Germinal center (tissue), 1 donor: Measurements from ENCODE around the gene PIGW.
"Not testable (repeated sequence)": the region's sequence is repeated elsewhere in the genome, so short reads cannot be mapped to it uniquely, and the experiment has no call there.

Source experiments
- DNase-seq: peaks from one replicate; pipeline ENCODE4 v3.0.0; 2012; ENCODE audit warnings: mixed read lengths, low spot score

PIGW gene

GRCh38 chr17:36508439-36508838 lies 26.3 kb upstream of the PIGW start:
- DNase-seq, result not testable (repeated sequence)

- DNase-seq, result no peak
Measured at GRCh38 chr17:36509272-36509985, 25.4 kb upstream of the PIGW start.

- no peak for DNase-seq
Measured at GRCh38 chr17:36510636-36511035, 24.2 kb upstream of the PIGW start.

DNA sequence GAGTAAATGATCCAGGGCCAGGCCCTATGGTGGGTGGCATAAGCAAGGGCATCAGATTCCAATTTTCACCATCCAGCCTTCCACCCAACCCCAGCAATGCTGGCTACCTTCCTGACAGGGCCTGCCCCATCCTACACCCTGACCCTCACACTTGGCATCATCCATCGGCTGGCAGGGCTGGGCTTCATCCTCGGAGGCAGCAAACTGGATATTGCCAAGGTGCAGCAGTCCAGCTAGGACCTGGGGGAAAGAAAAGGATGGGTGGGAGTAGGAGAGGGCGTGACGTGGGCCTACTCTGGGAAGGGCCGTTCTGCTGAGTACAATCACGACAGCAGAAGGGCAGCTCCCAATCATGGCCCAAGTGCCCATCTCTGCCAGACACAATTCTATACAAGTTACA lies 23.6 kb upstream of the PIGW start:
- DNase-seq, result no peak

DNA sequence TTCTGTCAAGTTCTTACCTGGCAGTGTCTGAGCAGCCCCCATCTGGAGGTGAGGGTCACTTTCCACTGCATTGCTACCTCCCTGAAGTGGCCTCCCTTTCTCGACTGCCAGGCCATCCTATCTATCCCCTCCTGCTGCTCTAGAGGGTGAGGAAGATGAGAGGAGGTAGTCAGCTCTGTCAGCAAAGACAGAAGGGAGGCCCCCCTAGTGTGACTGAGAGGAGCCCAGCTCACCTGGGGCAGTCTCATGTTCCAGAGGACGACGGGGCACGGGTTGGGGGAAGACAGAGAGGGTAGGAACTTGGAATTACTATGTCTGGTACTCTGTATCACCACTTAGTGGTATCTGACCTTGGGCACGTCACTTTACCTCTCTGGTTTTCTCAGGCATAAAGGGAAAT lies 22.1 kb upstream of the PIGW start:
- no peak for DNase-seq

GRCh38 chr17:36514856-36515255 lies 19.9 kb upstream of the PIGW start:
- no peak for DNase-seq

DNA sequence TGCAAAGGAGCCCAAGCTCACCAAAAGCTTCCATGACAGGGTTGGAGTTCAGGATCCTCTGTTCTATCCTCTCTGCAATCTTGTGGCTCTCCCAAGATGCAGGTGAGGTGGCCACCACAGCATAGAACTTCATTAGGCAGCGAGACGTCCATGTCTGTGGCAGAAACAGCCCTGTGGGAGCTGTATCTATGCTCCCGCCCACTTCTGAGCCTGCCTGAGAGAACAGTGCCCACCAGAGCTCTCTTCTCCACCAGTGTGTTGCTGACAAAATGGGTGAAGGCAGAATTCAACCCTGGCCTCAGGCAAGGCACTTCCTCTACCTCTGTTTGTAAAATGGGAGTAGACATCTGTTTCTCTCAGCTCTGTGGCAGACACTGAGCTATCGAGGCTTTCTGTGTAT lies 18.9 kb upstream of the PIGW start:
- no peak for DNase-seq

DNA sequence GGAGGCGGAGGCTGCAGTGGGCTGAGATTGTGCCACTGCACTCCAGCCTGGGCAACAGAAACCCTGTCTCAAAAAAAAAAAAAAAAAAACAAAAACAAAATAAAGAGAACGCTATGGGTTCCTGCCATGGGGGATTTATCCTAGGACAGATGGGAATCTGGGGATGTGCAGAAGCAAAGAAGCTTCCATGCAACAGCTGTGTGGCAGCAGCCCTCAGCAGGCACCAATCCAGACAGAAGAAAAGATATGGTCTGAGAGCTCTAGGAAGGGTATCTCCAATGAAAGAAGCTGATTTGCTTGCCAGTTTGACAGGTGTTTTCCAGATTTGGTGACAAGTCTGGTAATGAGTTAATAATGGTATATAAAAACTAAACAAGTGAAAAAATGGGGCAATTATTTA lies 11.7 kb upstream of the PIGW start:
- DNase-seq, result no peak

DNA sequence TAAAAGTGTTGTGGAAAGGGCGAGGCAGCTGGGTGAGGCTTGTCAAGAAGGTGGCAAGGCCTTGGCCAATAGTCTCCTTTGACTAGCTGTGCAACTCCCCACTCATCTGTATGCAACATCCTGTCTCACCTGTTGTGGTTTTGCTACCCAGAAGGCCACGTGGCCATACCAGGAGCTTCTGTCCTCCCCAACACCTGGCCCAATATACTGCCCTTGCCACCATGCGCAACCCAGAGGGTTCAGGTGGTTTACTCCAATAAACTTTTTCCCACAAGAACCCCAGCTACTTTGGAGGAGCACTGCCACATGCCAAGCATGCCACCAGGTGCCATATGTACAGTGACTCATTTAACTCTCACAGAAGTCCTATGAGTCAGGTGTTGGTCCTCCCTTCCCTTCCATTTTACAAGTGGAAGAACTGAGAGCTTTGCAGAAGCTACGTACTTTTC lies 10.3 kb upstream of the PIGW start:
- no peak for DNase-seq

GRCh38 chr17:36525113-36525512 lies 9.7 kb upstream of the PIGW start:
- no peak for DNase-seq

GRCh38 chr17:36525888-36526287 lies 8.9 kb upstream of the PIGW start:
- DNase-seq, result no peak

DNA sequence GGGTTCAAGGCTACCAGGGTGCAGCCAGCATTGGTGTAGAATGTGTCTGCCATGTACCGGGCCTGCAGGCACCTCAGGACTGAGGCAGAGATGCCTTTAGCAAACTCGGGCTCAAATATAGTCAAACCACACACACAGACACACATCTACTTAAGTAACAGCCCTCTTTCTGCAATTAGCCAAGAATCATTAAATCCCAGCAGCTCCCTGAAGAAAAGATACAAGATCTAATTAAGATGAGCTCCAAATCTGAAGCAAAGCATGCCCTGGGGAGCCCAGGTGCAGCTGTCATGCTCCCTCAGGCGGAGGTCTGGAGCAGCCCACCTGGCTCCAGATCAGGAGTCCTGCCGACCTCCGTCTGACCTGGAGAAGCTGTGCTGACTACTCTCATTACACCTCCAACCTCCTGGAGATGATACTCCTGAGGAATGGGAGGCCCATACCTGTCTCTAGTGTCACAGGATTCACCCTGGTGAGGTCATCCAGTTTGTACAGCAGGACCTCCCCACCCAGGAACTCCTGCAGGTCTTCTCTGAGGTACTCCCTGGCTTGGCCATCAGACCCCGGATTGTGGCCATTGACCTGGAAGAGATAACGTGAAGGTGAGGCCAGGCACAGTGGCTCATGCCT lies 7.1 kb upstream of the PIGW start:
- no peak for DNase-seq

DNA sequence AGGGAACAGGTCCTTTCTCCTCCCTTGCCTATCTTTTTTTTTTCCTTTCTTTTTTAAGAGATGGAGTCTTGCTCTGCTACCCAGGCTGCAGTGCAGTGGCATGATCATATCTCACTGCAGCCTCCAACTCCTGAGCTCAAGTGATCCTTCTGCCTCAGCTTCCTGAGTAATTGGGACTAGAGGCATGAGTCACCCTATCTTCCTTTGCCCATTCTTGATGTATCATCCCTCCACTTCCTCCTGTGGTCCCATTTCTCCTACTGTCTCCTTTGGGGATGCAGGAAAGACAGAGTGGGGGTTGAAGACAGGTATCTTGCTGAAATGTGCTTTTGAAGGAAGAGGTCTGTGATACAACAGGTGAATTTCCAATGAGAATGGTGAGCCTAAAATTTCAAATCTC lies 5.7 kb upstream of the PIGW start:
- no peak for DNase-seq

DNA sequence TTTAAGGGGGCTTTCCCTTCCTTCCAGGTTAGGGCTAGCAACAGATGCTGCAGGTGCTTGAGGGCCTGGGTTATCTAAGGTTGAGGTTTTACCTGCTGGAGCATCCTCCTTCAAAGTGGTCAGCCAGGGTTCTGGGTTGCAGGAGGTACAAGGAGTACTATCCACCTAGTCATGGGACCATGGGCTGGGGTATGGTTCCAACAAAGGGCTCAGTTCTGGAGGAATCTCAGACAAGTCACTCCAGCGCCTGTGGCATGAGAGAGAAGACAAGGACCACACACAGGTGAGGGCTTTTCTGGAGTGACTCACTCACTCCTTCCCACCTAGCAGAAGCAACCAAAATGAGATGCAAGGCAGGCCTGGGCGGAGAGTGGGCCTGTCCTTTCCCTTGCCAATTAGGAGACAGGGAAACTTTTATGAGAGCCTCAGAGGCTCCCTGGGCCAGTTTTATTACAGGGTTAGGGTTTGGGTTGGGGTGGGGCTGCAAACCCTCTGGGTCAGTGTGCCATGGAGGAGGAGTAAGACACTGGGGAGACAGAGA lies 2.3 kb upstream of the PIGW start:
- no peak for DNase-seq

DNA sequence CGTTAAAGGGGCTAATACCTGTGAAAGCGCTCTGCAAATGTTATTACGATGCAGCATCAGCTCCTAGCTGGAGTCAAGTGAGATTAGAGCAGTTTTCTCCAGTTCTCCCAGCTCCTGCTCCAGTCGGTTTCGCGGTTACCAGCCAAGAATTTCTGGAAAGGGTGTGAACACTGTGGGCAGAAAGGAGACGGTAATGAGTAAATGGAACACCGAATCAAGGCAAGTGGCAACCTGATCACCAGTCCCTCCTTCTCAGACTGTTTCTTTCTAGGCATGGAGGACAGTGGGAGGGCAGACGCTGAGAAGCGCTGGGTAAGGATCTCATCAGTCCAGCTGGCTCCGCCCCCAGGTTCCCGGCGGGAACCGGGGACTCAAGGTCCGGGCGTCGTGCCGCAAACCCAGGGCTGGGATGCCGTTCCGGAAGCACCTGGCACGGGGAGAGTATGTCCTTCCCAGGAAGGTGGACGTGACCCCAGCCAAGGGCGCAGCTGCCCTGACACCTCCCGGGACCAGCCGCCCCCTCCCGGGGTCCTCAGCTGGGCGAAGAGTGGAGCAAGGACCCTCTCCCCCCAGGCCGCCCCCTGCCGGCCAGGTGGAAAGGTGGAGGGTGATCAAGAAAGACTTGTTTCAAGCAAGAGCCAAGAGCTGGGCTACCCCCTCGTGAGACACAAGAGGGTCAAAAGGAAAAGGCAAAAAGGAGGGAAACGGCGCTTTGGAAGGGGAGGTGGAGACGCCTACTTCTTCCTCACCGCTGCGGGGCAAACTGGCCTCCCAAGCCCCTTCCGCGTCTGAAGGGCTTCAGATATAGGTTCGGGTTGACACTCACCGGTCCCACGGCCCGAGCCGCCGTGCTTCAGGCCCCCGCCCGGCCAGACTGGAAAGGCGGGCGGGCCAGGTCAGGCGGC lies 600 bp upstream of the PIGW start:
- DNase-seq, result peak; percentile 68

DNA sequence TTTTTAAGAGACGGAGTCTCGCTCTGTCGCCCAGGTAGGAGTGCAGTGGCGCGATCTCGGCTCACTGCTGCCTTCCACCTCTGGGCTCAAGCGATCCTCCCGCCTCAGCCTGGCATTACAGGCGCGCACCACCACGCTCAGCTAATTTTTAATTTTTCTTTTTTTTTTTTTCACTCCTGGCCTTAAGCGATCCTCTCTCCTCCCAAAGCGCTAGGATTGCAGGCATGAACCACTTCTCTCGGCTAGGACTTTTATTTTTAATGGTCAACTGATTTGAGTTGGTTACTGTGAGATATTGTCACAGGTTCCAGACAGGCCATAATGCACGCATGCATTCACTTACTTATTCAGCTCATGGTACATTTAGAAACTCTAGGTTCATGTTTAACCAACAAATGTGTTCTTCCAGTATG lies 888 bp downstream of the PIGW start:
- no peak for DNase-seq

DNA sequence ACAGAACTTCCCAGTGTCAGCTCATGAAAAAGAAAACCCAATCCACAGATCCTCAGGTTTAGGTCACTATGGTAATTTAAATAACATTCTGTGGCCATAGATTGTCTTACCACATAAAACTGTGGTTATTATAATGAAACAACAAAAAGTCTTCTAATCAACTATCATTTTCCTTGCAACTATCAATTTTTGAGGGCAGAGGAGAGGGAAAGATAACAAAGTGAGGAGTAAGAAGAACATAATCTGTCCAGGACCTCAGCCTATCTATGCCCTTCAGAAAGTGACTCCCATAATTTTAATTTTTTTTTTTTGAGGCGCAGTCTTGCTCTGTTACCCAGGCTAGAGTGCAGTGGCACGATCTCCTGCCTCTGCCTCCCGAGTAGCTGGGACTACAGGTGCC lies 5.9 kb downstream of the PIGW start:
- no peak for DNase-seq

- no peak for DNase-seq
Measured at GRCh38 chr17:36542755-36543154, 8.0 kb downstream of the PIGW start.

DNA sequence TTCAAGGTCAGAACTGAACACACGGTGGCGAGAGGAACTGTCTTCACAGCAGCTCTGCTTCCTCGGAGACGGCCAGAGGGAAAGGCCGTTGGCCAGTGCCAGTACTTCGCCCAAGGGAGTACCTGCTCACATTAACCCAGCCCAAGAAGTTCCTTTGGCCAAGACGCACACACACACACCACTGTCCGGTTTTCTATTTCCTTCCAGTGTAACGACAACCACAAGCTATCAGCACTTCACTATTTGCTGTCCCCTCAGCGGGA lies 9.2 kb downstream of the PIGW start:
- peak; percentile 21 for DNase-seq

GRCh38 chr17:36544307-36545076 lies 9.7 kb downstream of the PIGW start, which contains the start of gene GGNBP2:
Gene GGNBP2, plus strand, starts transcription at chr17:36544919. Its CDS starts 806 bp downstream, at chr17:36545725.
- peak; percentile 91 for DNase-seq

GRCh38 chr17:36545077-36545464 lies 10.3 kb downstream of the PIGW start:
- DNase-seq, result no peak
